ENCODE data around the gene METTL8.
"Not testable (repeated sequence)": the region's sequence is repeated elsewhere in the genome, so short reads cannot be mapped to it uniquely, and the experiment has no call there.

Gene METTL8

DNA sequence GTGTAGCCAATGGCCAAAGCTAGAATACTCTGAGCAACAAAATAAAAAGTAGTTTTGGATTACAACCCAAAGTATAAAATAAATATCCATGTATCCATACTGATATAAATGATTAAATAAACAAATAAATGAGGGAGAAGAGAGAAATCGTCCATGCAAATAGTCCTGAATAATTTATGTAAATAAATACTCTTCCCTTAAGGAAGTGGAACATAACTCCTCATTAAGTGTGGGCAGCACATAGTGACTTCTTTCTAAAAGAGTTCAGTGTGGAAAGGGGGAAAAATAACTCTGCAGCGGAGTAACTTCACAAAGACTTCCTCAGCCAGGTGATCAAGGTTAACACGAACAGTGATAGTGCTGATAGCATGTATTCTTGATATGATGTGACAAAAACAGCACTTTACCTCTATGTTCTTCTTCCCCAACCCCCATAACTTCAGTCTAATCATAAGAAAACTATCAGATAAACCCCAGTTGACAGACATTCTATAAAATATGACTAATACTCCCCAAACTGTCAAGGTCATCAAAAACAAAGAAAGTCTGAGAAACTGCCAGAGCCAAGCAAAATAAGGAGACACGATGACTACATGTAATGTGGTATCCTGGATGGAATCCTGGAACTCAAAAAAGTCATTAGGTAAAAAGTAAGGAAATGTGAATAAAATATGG, 30.7 kb downstream of the METTL8 start:
- in situ Hi-C loops (cut with HindIII; ENCODE audit: low sequenced_read_pairs) = no loop called here

DNA sequence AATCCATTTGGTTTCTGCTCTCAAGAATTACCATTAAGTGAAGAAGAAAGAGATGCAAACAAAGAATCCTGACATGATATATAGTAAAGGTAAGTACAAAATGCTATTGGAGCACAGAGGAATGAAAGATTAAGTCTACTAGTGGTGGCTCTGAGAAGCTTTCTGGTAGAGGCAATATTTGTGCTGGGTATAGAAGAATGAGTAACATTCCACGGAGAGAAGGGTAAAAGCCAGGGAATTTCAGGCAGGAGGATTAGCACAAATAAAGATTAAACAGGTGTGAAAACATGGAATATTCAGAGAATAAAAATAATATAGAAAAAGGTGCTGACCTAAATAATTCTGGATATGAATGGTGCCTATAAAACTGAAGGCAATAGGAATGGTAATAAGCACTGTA, 31.8 kb downstream of the METTL8 start:
- in situ Hi-C loops (cut with HindIII; ENCODE audit: low sequenced_read_pairs) = no loop called here

DNA sequence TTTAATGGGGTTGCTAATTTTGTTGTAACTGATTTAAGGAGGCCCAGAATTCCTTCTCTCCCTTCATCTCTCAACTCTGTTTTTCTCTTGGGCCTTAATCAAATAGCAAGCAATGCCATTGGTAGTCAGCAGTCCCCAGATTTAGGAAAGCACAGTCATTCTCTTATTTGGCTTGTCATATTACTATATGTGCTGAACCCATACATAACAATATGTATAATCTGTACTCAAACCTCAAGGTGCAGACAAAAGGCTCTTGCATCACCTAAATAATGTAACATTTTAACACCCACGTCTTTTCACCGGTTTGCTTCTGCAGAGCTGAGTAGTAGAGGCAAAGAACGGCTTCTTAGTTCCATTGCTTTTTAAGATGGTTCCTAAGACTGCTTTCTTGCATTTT, 33.4 kb downstream of the METTL8 start:
- in situ Hi-C loops (cut with HindIII; ENCODE audit: low sequenced_read_pairs) = no loop called here

DNA sequence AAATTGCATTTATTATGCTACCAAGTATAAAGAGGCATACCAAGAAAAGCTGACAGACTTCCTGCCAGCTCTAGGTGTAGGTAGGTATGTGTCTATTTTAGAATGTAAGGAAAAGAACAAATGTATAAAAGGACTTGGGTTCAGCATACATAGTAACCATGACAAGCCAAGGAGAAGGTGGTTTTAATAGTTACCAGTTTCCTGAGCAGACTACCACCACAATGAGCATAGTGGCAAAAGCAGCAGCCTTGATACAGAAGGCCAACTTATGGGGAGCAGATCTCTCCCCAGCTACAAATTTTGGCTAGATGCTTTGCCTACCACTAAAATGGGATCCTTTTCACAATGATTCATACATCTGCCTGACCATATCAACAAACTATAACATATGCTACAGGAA, 34.5 kb downstream of the METTL8 start:
- in situ Hi-C loops (cut with HindIII; ENCODE audit: low sequenced_read_pairs) = no loop called here

DNA sequence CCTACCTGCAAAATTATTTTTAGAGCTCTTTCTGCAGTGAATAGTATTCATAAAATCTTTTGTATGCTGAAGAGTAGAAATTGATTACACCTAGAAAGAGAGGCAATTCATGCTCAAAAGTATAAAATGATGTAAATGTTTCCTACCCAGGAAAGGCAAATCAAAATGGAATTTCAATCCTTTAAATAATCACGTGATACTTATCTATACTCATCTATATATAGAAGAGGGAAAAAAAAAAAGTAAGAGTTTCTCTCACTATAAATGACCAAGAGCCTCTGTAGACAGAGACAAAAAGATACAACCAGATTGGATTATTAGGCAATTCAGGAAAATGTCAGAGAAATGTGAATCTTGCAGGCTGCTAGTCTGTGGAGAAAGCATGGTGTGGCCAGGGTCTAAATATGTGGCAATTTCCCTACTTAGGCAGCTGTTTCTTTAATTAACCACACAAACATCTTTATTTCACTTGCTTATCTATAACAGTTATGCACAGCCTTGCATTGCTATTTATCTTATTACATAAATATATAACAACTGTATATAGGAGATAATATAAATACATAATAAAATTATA, 39.5 kb downstream of the METTL8 start:
- in situ Hi-C loops (cut with HindIII; ENCODE audit: low sequenced_read_pairs) = no loop called here

DNA sequence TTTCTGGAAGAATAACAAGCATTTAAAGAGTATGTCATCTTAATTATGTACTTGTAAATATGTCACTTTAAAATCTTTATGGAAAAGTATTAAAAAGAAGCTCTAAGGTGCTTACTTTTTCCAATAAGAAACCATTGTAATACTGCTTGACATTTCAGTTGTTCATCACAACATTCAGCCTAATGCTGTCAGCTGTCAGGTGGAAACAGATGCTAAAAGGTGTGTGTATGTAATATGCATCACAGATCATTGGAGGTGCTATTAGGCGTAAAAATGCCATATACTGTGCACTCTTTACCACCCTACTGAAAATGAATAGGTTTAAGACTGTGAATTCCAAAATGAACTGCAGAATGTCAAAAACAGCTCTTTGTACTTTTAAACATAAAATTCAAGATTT, 40.3 kb downstream of the METTL8 start:
- in situ Hi-C loops (cut with HindIII; ENCODE audit: low sequenced_read_pairs) = no loop called here

DNA sequence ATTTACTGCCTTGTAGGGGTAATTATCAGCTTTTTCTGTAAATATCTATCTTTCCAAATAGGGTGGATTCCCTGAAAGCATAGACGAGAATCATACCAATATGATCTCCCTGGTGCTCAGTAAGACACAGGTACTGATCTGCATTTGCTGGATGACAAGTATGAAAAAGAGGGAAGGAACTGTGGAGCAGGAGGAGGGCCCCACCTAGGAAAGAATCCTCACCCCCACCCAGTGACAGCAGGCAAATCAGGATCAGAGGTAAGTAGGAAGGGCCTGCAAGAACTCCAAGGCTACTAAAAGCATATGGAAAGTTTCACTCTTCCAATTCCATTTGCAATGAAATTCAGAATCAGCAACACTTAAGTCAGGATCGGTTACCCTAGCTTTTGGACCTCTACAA, 42.3 kb downstream of the METTL8 start:
- in situ Hi-C loops (cut with HindIII; ENCODE audit: low sequenced_read_pairs) = no loop called here

DNA sequence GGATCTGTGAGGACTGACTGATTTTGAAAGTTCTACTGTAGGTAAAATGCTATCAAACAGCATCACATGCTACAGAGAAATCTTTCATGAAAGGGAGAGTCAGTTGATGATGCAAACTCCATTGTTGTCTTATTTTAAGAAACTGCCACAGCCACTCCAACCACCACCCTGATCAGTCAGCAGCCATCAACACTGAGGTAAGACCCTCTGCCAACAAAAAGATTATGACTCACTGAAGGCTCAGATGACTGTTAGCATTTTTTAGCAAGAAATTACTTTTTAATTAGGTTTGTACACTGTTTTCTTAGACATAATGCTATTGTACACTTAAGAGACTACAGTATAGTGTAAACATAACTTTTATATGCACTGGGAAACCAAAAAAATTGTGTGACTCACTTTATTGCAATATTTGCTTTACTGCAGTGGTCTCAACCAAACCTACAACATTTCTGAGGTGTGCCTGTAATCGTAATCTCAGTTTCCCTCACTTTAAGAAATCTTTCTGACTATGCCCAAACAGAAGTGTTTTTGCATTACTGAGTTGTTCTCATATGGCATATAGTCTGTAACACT, 42.8 kb downstream of the METTL8 start:
- in situ Hi-C loops (cut with HindIII; ENCODE audit: low sequenced_read_pairs) = no loop called here

DNA sequence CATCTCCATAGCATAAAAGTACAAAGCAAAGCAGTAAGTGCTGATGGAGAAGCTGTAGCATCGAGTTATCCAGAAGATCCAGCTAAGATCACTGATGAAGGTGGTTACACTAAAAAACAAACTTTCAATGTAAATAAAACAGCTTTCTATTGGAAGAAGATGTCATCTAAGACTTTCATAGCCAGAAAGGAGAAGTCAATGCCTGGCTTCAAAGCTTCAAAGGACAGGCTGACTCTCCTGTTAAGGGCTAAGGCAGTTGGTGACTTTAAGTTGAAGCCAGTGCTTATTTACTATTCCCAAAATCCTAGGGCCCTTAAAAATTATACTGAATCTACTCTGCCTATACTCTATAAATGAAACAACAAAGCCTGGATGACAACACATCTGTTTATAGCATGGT, 44.0 kb downstream of the METTL8 start:
- in situ Hi-C loops (cut with HindIII; ENCODE audit: low sequenced_read_pairs) = no loop called here

DNA sequence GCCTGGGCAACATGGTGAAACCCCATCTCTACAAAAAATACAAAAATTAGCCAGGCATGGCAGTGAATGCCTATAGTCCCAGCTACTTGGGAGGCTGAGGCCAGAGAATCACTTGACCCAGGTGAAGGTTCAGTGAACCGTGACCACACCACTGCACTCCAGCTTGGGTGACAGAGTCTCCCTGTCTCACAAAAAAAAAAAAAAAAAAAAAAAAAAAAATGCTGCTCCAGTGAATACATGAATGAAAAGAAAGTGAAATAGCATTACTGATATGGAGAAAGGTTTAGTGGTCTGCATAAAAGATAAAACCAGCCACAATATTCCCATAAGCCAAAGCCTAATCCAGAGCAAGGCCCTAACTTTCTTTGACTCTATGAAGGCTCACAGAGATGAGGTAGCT, 44.5 kb downstream of the METTL8 start:
- in situ Hi-C loops (cut with HindIII; ENCODE audit: low sequenced_read_pairs) = no loop called here

DNA sequence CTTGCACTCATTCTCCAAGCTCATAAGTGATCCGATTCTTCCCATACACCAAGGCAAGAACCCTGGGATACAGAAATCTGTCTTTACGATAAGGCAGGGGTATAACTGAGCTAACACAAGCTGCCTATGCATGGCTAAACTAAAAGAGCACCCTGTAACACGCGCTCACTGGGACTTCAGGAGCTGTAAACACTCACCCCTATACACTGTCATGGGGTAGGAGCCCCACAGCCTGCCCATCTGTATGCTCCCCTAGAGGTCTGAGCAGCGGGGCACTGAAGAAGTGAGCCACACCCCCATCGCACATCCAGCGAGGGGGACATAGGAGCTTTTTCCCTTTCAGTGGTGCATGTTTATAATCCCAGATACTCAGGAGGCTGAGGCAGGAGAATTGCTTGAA, 46.7 kb downstream of the METTL8 start:
- in situ Hi-C loops (cut with HindIII; ENCODE audit: low sequenced_read_pairs) = no loop called here

DNA sequence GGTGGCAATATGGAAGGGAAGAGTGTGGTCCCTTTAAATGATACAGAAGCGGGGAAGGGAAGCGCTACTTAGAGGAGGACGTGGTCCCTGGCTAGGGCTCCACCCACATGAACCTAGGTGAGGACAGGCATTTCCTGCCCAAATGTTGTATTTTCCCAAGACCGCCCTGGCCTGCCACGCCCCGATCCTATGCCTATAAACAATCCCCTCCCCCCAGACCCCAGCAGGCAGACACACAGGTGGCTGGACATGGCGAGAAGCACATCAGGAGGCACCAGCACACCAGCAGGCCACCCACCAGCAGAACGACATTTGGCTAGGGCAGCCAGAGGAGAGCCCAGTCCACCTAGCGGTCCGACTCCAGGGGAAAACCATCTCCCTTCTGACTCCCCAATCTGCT, 47.2 kb downstream of the METTL8 start:
- in situ Hi-C loops (cut with HindIII; ENCODE audit: low sequenced_read_pairs) = no loop called here

DNA sequence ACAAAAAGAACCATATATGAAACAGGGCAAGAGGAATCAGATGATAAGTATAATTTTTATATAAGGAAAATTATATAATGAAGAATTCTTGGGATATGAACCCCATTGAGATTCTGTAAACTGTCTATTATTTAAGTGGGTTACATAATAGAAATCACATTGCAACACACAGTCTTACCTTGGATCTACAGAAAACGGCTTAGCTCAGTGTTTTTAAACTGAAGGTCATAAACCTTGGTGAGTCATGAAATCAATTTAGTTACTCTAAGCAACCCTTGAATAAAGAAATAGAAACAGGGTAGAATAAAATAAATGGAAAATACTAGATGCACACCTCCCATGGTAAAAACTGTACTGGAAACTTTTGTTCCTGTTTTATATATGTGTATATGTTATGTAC, 50.7 kb downstream of the METTL8 start:
- in situ Hi-C loops (cut with HindIII; ENCODE audit: low sequenced_read_pairs) = no loop called here

DNA sequence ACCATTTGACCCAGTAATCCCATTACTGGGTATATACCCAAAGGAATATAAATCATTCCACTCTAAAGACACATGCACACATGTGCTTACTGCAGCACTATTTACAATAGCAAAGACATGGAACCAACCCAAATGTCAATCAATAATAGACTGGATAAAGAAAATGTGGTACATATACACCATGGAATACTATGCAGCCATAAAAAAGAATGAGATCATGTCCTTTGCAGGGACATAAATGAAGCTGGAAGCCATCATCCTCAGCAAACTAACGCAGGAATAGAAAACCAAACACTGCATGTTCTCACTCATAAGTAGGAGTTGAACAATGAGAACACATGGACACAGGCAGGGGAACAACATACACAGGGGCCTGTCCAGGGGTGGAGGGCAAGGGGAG, 51.6 kb downstream of the METTL8 start:
- in situ Hi-C loops (cut with HindIII; ENCODE audit: low sequenced_read_pairs) = not testable (repeated sequence)

DNA sequence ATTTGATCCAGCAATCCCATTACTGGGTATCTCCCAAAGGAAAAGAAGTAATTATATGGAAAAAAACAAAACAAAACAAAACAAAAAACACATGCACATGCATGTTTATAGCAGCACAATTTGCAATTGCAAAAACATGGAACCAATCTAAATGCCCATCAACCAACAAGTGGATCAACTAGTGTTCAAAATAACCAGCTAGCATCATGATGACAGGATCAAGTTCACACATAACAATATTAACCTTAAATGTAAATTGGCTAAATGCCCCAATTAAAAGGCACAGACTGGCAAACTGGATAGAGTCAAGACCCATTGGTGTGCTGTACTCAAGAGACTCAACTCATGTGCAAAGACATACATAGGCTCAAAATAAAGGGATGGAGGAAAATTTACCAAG, 55.9 kb downstream of the METTL8 start:
- in situ Hi-C loops (cut with HindIII; ENCODE audit: low sequenced_read_pairs) = not testable (repeated sequence)

DNA sequence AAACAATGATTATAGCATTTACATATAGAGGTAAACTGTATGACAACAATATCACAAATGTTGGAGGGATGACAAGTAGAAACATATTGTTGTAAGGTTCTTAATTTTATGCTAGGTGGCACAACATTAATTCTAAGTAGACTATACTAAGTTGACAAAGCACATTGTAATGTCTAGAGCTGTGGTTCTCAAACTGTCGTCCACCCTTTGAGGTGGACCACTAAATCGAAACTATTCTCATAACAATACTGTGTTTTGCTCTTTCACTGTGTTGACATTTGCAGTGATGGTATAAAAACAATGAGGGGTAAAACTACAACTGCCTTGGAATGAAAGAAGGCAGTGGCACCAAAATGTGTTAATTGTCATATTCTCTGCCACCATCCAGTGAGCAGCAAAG, 66.1 kb downstream of the METTL8 start:
- in situ Hi-C loops (cut with HindIII; ENCODE audit: low sequenced_read_pairs) = no loop called here

DNA sequence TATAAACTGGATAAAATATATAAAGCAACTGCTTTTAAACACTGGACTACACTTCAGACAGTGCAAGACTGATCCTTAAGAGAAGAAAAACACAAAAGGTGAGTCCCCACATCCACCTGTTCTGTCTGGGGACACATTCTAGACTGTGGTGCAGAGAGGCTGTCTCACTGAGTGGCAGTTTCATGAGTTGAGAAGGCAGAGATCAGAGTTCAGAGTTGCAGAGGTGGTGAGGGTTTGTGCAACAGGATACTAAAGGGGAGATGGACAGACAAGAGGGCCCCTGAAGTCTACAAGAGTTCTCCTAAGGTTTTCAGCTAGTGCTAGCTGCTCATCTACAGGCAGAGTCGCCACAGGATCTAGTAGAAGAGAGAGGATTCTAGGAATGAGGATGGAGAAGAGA, 68.0 kb downstream of the METTL8 start:
- in situ Hi-C loops (cut with HindIII; ENCODE audit: low sequenced_read_pairs) = no loop called here

DNA sequence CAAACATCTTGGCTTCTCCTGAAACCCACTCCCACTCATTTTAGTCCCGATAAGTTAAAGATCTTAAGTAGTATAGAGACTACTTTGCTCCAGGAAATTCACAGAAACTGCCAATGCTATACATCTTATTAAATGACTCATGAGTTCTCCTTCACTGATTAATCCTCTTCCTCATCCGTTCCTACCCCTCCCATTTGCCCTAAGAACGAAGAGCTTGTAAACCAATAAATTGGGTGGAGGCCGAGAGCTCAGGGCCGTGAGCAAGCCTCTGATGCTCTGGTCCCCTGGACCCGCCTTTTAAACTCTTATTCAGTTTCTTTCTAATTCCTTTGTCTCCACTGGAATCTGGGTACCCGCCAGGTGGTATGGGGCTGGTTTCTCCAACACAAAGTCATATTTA, 68.6 kb downstream of the METTL8 start:
- in situ Hi-C loops (cut with HindIII; ENCODE audit: low sequenced_read_pairs) = no loop called here

DNA sequence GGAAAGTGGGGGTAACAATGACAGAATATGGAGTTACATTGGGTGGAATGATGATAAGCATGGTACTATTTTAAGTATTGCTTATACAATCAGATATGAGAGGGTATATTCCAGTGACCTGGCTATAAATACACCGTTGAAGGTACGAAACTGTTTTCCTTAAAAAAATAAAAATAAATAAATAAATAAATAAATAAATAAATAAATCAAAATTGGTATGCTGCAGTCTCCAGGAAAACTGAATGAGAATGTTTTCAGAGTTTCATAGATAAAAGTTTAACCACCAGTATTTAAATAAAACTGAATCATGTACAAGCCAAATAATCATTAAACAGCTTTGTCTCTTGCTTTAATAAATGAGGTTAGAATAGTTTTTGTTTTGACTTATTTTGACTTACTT, 71.4 kb downstream of the METTL8 start:
- in situ Hi-C loops (cut with HindIII; ENCODE audit: low sequenced_read_pairs) = no loop called here

DNA sequence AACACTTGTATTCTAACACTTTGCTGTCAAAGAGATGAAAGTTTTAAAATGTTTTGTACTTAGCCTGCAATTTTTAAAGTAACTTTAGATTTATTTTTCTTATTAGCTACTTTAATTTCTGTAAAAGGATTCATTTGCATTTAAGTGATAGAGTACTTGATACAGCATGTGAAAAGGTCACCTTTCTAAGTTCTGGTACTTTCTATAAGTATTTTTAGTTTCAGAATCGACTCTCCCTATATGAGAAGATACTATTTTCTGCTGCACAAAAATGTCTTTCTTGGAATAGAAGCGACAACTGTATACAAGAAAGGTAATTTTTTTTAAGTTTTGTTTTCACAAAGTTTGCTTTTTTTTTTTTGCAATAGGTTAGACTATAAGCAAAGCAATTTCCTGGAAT, 72.9 kb downstream of the METTL8 start:
- in situ Hi-C loops (cut with HindIII; ENCODE audit: low sequenced_read_pairs) = no loop called here

DNA sequence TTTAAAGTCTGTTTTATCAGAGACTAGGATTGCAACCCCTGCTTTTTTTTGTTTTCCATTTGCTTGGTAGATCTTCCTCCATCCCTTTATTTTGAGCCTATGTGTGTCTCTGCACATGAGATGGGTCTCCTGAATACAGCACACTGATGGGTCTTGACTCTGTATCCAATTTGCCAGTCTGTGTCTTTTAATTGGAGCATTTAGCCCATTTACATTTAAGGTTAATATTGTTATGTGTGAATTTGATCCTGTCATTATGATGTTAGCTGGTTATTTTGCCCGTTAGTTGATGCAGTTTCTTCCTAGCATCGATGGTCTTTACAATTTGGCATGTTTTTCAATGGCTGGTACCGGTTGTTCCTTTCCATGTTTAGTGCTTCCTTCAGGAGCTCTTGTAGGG, 80.0 kb downstream of the METTL8 start:
- in situ Hi-C loops (cut with HindIII; ENCODE audit: low sequenced_read_pairs) = not testable (repeated sequence)

DNA sequence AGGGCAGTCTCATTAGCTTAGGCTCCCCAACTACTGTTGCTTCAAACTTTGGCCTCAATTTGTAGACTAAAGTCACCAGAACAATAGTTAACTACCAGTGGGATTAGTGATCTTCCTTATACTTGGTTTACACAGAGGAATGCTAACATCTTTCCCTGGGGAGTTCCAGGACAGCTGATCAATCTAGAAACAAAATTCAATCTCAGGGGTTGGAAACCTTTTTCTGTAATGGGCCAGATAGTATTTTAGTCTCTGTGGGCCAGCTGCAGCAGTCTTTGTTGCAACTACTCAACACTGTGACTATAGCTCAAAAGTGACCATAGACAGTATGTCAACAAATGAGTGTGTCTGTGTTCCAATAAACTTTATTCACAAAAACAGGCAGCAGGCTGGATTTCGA, 85.7 kb downstream of the METTL8 start:
- in situ Hi-C loops (cut with HindIII; ENCODE audit: low sequenced_read_pairs) = no loop called here

DNA sequence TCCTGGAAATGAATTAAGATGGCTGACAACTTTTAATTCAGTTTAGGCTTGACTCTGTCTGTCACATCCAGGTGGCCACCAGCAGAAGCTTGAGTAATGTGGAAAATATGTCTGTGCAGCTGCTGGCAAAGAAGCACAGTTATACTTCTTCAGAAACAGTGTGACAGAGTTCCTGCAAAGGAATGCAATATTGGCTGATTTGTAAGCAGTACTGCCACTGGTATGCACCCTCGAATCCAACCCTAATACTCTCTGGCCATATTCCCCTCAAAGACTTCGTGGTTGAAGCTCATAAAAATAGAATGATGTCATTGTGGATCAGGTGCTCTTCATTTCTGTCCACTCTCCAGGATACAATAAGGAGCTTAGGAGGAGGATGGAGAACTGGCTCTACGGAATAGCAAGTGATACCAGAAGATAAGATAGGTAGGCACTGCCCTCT, 86.2 kb downstream of the METTL8 start:
- in situ Hi-C loops (cut with HindIII; ENCODE audit: low sequenced_read_pairs) = no loop called here

All from endothelial cell of hepatic sinusoid (primary cell).